Astrocyte (in vitro differentiated cells and primary cell): Measurements from ENCODE around the gene ADGRG6. TPM values are rescaled to one million over a fixed set of nuclear protein-coding genes. Genes with fewer than 3 reads are reported as not detected.

Experiments
- DNase-seq: peaks from one replicate; pipeline ENCODE4 v3.0.0-alpha.2; 2010; ENCODE audit warnings: low read depth
- FAIRE-seq: peaks from 2 replicates; lab custom pipeline; 2011; peaks lifted over from hg19 to GRCh38; lab: Jason Lieb, UNC
- H2AFZ ChIP-seq: 2 replicates; pipeline ENCODE4 v1.6.0; 2012; ENCODE audit warnings: low read depth, low read length, inconsistent platforms
- H3K27ac ChIP-seq: 2 replicates; pipeline ENCODE4 v1.5.1; 2011; ENCODE audit warnings: low read depth, low read length, inconsistent platforms
- H3K27me3 ChIP-seq: 2 replicates; pipeline ENCODE4 v1.6.0; 2011; ENCODE audit warnings: low read length, inconsistent platforms; ENCODE audit not compliant: insufficient read depth
- H3K36me3 ChIP-seq: 2 replicates; pipeline ENCODE4 v1.5.1; 2011; ENCODE audit warnings: low read length, inconsistent platforms; ENCODE audit not compliant: insufficient read depth
- H3K4me1 ChIP-seq: 2 replicates; pipeline ENCODE4 v1.5.1; 2011; ENCODE audit warnings: low read length, inconsistent platforms; ENCODE audit not compliant: insufficient read depth
- H3K4me2 ChIP-seq: 2 replicates; pipeline ENCODE4 v1.6.0; 2012; ENCODE audit warnings: low read length, inconsistent platforms
- H3K4me3 ChIP-seq: 2 replicates; pipeline ENCODE4 v1.5.1; 2011; ENCODE audit warnings: low read depth, mild to moderate bottlenecking, low read length, inconsistent platforms; ENCODE audit not compliant: insufficient read depth
- H3K79me2 ChIP-seq: 2 replicates; pipeline ENCODE4 v1.6.0; 2012; ENCODE audit warnings: mild to moderate bottlenecking, low read length, inconsistent platforms; ENCODE audit not compliant: insufficient read depth
- H3K9ac ChIP-seq: 2 replicates; pipeline ENCODE4 v1.6.0; 2012; ENCODE audit warnings: mild to moderate bottlenecking, low read length, inconsistent platforms
- H3K9me3 ChIP-seq: 2 replicates; pipeline ENCODE4 v1.5.1; 2012; ENCODE audit warnings: low read depth, mild to moderate bottlenecking, low read length, inconsistent platforms; ENCODE audit not compliant: insufficient read depth
- H4K20me1 ChIP-seq: 2 replicates; pipeline ENCODE4 v1.6.0; 2012; ENCODE audit warnings: low read length, inconsistent platforms; ENCODE audit not compliant: insufficient read depth
- H3K27ac Mint-ChIP-seq: one replicate; pipeline ENCODE4 v1.8.0; 2021; ENCODE audit warnings: mild to moderate bottlenecking, mixed read lengths; ENCODE audit not compliant: unreplicated experiment
- H3K27me3 Mint-ChIP-seq: one replicate; pipeline ENCODE4 v1.8.0; 2021; ENCODE audit warnings: low read depth, mixed read lengths; ENCODE audit not compliant: unreplicated experiment
- H3K36me3 Mint-ChIP-seq: one replicate; pipeline ENCODE4 v1.8.0; 2021; ENCODE audit warnings: low read depth, mixed read lengths; ENCODE audit not compliant: unreplicated experiment
- H3K4me1 Mint-ChIP-seq: one replicate; pipeline ENCODE4 v1.8.0; 2021; ENCODE audit warnings: low read depth, mixed read lengths; ENCODE audit not compliant: unreplicated experiment
- H3K4me3 Mint-ChIP-seq: one replicate; pipeline ENCODE4 v1.8.0; 2021; ENCODE audit warnings: mild to moderate bottlenecking, moderate library complexity, mixed read lengths; ENCODE audit not compliant: unreplicated experiment
- H3K9me3 Mint-ChIP-seq: one replicate; pipeline ENCODE4 v1.8.0; 2021; ENCODE audit warnings: mild to moderate bottlenecking, mixed read lengths; ENCODE audit not compliant: unreplicated experiment
- EZH2 ChIP-seq: IDR thresholded peaks from 2 replicates; pipeline ENCODE4 v1.6.1; 2012; ENCODE audit warnings: mild to moderate bottlenecking, low read length, inconsistent platforms; ENCODE audit not compliant: insufficient read depth
- total RNA-seq: library from RNA; stranded (reverse); gene quantifications from 2 replicates; pipeline ENCODE4 v1.2.1, GENCODE V29; 2021
- TF ChIP-seq, protein P1 (sequence below): IDR thresholded peaks from 2 replicates; pipeline ENCODE4 v1.5.1; 2011; ENCODE audit warnings: low read depth, mild to moderate bottlenecking, inconsistent platforms, low read length, moderate library complexity; ENCODE audit not compliant: insufficient read depth

The ADGRG6 gene
- total RNA-seq, 1 donor from 2014 or later = 98.2 TPM

DNA sequence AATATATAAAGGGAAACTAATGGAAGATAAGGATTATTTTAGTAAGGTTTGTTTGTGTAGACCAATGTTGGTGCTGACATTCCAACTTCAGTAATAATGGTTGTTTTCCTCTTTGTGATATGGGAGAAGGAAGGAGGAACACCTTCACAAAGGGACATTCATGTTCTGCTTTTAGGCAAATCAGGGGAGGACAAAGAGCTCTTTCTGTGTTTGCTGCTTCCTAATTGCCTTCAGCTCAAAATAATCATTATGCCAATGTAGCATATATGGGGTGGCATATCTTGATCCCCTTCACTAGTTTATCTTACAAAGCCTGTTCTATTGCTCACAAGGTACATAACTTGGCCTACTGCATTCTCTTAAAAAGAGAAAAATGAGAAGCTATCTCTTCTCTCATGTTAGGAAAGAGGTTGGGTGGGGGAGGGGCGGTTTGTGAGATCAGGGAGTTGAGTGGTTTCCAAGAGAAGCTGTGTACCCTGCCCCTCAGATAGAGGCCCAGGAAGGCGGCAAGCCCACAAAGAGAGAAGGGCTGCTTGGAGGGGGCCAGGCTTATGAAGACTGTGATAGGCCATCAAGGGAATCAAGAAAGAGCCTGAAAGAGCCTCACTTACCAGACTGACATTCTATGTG lies 4.7 kb upstream of the ADGRG6 start:
- no peaks in the 10 kb centered on the region for H3K36me3 ChIP-seq
- no peaks in the 10 kb centered on the region for H3K27me3 Mint-ChIP-seq
- H3K4me1 Mint-ChIP-seq = peaks cover 29% of the 10 kb centered on the region
- TF ChIP-seq EZH2 = no peak
- TF ChIP-seq, protein P1, sequence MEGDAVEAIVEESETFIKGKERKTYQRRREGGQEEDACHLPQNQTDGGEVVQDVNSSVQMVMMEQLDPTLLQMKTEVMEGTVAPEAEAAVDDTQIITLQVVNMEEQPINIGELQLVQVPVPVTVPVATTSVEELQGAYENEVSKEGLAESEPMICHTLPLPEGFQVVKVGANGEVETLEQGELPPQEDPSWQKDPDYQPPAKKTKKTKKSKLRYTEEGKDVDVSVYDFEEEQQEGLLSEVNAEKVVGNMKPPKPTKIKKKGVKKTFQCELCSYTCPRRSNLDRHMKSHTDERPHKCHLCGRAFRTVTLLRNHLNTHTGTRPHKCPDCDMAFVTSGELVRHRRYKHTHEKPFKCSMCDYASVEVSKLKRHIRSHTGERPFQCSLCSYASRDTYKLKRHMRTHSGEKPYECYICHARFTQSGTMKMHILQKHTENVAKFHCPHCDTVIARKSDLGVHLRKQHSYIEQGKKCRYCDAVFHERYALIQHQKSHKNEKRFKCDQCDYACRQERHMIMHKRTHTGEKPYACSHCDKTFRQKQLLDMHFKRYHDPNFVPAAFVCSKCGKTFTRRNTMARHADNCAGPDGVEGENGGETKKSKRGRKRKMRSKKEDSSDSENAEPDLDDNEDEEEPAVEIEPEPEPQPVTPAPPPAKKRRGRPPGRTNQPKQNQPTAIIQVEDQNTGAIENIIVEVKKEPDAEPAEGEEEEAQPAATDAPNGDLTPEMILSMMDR = no peak
- DNase-seq = no peak
- no peak overlapping the region for H3K27ac ChIP-seq
- no peaks in the 10 kb centered on the region for H3K79me2 ChIP-seq
- H3K9ac ChIP-seq = no peak overlapping the region
- H3K4me1 ChIP-seq = peaks cover 17% of the 10 kb centered on the region
- no peaks in the 10 kb centered on the region for H3K27me3 ChIP-seq
- no peak overlapping the region for H3K4me3 Mint-ChIP-seq
- no peak overlapping the region for H3K4me3 ChIP-seq
- no peaks in the 10 kb centered on the region for H3K9me3 ChIP-seq
- H3K36me3 Mint-ChIP-seq = no peaks in the 10 kb centered on the region
- peak overlapping the region; percentile 88 for H3K27ac Mint-ChIP-seq
- H3K9me3 Mint-ChIP-seq = peaks cover 2% of the 10 kb centered on the region
- no peak for FAIRE-seq
- H4K20me1 ChIP-seq = no peaks in the 10 kb centered on the region
- H3K4me2 ChIP-seq = no peak overlapping the region
- no peak overlapping the region for H2AFZ ChIP-seq

DNA sequence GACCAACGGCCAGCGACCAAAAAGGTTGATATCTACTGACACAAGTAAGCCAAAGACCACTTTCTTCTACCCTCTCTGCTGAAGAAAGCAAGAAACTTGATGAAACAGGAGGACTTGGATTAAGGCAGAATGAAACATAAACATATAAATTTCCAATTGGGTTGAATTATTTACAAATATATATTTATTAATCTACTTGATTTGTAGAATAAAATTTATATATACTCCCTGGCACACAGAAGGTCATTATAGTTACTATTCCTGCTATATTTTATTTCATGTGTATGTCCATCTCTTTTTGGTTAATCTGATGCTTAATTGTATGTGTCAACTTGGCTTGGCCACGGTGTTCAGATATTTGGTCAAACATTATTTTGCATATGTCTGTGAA lies 4.2 kb upstream of the ADGRG6 start:
- H3K4me3 ChIP-seq = no peak overlapping the region
- Mint-ChIP-seq H3K9me3 (peaks cover 2% of the 10 kb centered on the region), H3K4me1 (peaks cover 27% of the 10 kb centered on the region), H3K27me3 (no peaks in the 10 kb centered on the region), H3K4me3 (no peak overlapping the region), H3K36me3 (no peaks in the 10 kb centered on the region), H3K27ac (peak overlapping the region; percentile 94)
- FAIRE-seq (no peak), DNase-seq (no peak)
- no peaks in the 10 kb centered on the region for H3K9me3 ChIP-seq
- H3K36me3 ChIP-seq = no peaks in the 10 kb centered on the region
- H3K9ac ChIP-seq = no peak overlapping the region
- peak overlapping the region; percentile 62 for H3K4me2 ChIP-seq
- H3K27me3 ChIP-seq = no peaks in the 10 kb centered on the region
- H3K27ac ChIP-seq = peak overlapping the region; percentile 70
- TF ChIP-seq, protein P1 = no peak
- no peak for TF ChIP-seq EZH2
- H2AFZ ChIP-seq = no peak overlapping the region
- H3K4me1 ChIP-seq = peaks cover 18% of the 10 kb centered on the region
- H3K79me2 ChIP-seq = no peaks in the 10 kb centered on the region
- no peaks in the 10 kb centered on the region for H4K20me1 ChIP-seq
